Muscle layer of duodenum (tissue), 2 donors: ENCODE data around the gene MEIS2.

Experiments used
- H3K27ac ChIP-seq: one replicate; pipeline ENCODE4 v1.7.0; 2013; ENCODE audit warnings: mild to moderate bottlenecking, low read length
- H3K27me3 ChIP-seq: one replicate; pipeline ENCODE4 v1.7.0; 2013; ENCODE audit warnings: low read depth, mild to moderate bottlenecking, control low read depth, low read length
- H3K36me3 ChIP-seq, 2 donors: one replicate each; pipeline ENCODE4 v1.7.0; 2013; ENCODE audit warnings: low read length in 2 of 2, control low read depth in 1 of 2, mild to moderate bottlenecking in 1 of 2; ENCODE audit not compliant: insufficient read depth in 2 of 2, control insufficient read depth in 1 of 2
- H3K4me1 ChIP-seq, 2 donors: one replicate each; pipeline ENCODE4 v1.7.0; 2013; ENCODE audit warnings: low read length in 2 of 2, mild to moderate bottlenecking in 2 of 2, control low read depth in 1 of 2, moderate library complexity in 1 of 2; ENCODE audit not compliant: insufficient read depth in 2 of 2, control insufficient read depth in 1 of 2
- H3K4me3 ChIP-seq, 2 donors: one replicate each; pipeline ENCODE4 v1.7.0; 2013; ENCODE audit warnings: low read length in 2 of 2, low read depth in 1 of 2, mild to moderate bottlenecking in 1 of 2
- H3K9me3 ChIP-seq, 2 donors: one replicate each; pipeline ENCODE4 v1.7.0; 2013; ENCODE audit warnings: low read length in 2 of 2, control low read depth in 1 of 2, mild to moderate bottlenecking in 1 of 2; ENCODE audit not compliant: control insufficient read depth in 1 of 2
- donor health status: healthy.

The MEIS2 gene

DNA sequence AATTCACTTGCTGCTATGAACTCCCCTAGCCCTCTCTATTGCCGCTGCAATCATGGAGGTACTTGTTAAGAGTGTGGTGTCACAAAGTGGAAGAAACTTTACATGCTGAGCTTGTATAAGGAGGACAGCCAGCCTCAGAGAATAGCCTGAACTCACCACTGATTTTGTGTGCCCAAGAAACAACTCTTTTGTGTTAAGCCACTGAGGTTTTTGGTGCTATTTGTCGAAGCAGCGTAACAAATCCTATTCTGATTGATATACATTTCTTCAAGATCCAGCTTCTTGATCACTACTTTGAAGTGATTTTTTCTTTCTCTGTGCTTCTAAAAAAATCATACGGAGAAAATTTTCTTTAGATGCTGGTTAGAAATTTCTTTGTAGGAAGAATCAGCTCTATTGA, 132.4 kb downstream of the MEIS2 start:
- H3K4me1 ChIP-seq, result peaks cover 0 to 18% of the 10 kb centered on the region in 2 donors

DNA sequence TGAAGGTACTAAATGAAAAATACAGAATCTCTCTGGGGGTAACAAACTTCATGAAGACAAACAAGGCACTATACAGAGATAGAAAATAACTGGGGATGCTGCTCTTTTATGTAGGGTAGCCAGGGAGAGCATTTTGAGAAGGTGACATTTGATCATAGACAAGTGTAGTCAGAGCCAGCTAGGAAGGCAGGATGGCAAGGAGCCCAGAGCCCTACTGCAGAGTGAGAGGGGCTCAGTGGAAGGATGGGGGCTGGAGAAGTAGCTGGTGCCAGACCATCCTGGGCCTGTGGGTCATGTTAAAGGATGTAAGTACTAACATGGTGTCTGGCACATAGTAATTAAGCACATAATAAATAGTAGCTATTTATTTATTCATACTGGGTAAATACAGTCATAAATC, 133.6 kb downstream of the MEIS2 start:
- H3K27me3 ChIP-seq, result no peaks in the 10 kb centered on the region
- peaks cover 0 to 18% of the 10 kb centered on the region in 2 donors for H3K4me1 ChIP-seq
- H3K9me3 ChIP-seq, result no peaks in the 10 kb centered on the region
- H3K4me3 ChIP-seq, result no peak overlapping the region
- no peaks in the 10 kb centered on the region for H3K36me3 ChIP-seq
- H3K27ac ChIP-seq, result no peak overlapping the region

More for the DNA sequence above, 132.4 kb downstream of the MEIS2 start:
- H3K27ac ChIP-seq, result no peak overlapping the region
- no peaks in the 10 kb centered on the region for H3K27me3 ChIP-seq
- no peaks in the 10 kb centered on the region for H3K9me3 ChIP-seq
- no peaks in the 10 kb centered on the region for H3K36me3 ChIP-seq
- no peak overlapping the region for H3K4me3 ChIP-seq

DNA sequence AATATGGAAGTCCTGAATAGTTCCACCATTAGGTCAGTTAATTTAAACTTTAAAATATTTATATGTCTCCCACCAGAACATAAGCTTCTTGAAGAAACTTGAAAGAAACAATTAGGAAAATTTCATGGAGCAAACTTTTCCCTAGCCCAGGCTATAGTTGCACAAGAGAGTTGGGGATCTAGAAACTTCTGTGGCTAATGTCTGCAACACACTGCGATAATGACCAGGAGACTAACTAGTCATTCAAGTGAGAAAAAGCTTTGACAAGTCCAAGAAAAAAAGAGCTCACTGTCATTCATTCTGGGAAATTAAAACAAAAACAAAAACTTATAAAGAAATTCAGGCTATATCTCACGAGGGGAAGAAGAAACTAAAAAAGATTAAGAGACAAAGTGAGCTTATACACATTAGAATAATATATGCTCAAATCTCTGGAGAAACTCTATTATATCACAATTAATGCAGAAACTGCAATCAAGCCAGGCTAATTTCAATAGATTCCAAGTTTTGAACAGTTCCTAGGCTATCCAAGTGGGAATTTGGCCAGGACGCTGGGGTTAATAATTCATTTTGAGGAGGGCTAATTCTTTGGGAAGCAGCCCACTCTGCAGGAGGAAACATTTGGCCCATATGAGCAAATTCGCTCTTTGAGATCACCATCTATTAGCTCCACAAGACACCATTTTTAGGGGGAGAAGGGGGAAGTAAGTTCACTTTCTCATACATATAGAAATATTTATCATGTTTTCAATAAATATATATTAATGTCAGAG, 134.6 kb downstream of the MEIS2 start:
- no peaks in the 10 kb centered on the region for H3K36me3 ChIP-seq
- peaks cover 3 to 22% of the 10 kb centered on the region in 2 donors for H3K4me1 ChIP-seq
- H3K27ac ChIP-seq, result no peak overlapping the region
- H3K9me3 ChIP-seq, result no peaks in the 10 kb centered on the region
- H3K27me3 ChIP-seq, result no peaks in the 10 kb centered on the region
- no peak overlapping the region for H3K4me3 ChIP-seq

DNA sequence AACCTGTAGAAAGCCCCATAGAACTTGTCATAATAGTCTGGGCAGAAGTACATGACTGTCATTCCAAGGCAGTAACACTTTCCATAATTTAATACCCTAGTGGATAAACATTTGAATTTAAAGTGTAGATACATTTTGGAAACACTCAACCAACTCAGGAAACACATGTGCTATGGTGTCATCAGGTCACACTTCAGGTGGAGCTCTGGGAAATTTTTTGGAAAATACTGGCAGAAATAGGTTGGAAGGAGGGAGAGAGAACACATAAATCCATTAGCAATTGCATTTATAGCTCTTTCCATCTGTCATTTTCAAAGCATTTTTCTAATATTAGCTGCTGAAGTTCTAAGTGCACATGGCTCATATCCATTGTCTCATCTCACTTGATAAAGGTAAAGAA, 135.7 kb downstream of the MEIS2 start:
- Histone ChIP-seq H3K4me3 (no peak overlapping the region), H3K27ac (no peak overlapping the region), H3K27me3 (no peaks in the 10 kb centered on the region), H3K4me1 (peaks cover 5 to 22% of the 10 kb centered on the region in 2 donors), H3K36me3 (no peaks in the 10 kb centered on the region), H3K9me3 (no peaks in the 10 kb centered on the region)

DNA sequence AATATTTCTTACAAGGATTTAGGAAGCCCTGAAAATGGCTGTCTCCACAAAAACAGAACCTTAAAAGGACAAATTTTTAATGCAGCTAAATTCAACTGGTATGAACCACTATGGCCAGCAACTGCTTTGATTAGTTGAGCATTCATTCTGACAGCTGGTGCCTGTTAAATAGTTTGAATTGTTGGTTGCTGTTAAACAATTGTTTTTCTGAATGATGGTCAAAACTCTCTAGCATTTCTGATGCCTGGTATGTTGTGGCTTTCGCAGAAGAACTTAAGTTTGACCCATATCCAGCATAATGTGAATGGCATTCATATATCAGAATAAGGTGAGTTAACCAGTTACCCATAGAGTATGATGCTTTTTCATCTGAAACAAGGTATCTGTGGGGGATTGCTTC, 138.4 kb downstream of the MEIS2 start:
- H3K4me1 ChIP-seq, result peaks cover 5 to 20% of the 10 kb centered on the region in 2 donors
- no peaks in the 10 kb centered on the region for H3K36me3 ChIP-seq
- no peak overlapping the region for H3K4me3 ChIP-seq
- no peaks in the 10 kb centered on the region for H3K27me3 ChIP-seq
- H3K27ac ChIP-seq, result no peak overlapping the region
- H3K9me3 ChIP-seq, result no peaks in the 10 kb centered on the region

DNA sequence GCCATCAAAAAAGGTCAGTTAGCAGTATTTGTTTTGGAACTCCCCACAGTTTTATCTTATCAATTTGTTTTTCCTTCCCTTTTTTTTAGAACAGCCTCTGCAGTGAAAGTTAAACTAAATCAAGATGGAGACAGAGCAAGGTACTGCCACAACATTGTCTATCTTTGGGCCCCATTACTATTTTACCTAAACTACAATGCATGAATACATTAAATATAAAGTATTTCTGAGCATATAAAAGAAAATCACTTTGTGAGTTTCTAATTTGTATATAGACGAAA, 139.5 kb downstream of the MEIS2 start:
- H3K4me1 ChIP-seq, result peaks cover 5 to 13% of the 10 kb centered on the region in 2 donors
- no peaks in the 10 kb centered on the region for H3K27me3 ChIP-seq

DNA sequence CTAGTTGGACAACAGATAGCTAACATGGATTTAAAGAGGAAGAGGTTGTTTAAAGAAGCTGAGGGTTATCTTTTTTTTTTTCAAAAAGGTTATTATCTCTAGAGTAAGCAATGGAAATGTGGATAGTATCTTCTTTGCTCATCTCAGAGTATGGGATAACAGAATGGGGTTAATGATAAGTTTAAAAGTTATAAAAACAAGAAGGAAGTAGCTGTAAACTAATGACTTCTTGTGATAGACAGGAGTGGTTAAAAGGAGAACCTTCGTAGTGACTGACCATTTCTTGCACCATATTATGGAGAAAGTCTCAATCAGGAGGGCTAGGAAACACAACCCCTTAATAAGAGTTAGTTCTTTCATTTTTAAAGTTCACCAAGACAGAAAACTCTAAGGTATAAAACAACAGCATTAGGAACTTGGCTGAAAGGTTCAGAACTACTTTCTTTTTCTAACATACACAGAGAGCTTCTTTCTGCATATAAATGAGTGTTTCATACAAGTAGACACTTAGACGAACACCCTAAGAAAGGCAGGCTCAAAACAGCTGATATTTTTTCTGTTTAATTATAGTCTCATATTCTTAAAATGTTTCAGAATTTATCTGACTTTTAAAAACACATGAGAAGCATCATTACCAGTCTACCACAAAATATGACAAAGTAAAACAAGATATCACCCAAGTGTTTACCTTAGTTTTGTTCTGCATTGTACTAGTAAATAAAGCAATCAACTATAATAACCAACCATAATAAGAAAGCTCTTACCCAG, 140.0 kb downstream of the MEIS2 start:
- Histone ChIP-seq H3K36me3 (no peaks in the 10 kb centered on the region), H3K27ac (peak overlapping the region; percentile 14), H3K4me1 (peaks cover 5 to 10% of the 10 kb centered on the region in 2 donors), H3K9me3 (no peaks in the 10 kb centered on the region), H3K27me3 (no peaks in the 10 kb centered on the region), H3K4me3 (no peak overlapping the region)

More for the DNA sequence above, 139.5 kb downstream of the MEIS2 start:
- Histone ChIP-seq H3K27ac (no peak overlapping the region), H3K9me3 (no peaks in the 10 kb centered on the region), H3K36me3 (no peaks in the 10 kb centered on the region), H3K4me3 (no peak overlapping the region)

DNA sequence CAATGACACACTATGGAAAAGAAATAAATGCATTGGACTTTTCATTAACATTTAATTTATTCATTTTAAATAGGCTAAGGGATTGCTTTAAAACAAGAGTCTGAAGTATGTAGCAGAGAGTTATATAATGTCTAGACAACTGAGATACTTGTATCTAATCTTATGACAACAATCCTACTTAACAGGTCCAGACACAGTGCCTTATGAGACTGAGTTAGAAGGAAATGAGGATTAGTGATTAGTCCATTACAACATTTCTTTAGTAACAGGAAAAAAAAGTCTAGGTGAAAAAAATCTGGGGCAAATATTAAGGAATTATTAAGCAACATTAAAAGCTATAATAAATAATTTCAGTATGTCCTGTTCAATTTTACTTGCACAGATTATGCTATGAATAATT, 140.6 kb downstream of the MEIS2 start:
- no peak overlapping the region for H3K4me3 ChIP-seq
- H3K27me3 ChIP-seq, result no peaks in the 10 kb centered on the region
- no peaks in the 10 kb centered on the region for H3K9me3 ChIP-seq
- peaks cover 5 to 8% of the 10 kb centered on the region in 2 donors for H3K4me1 ChIP-seq
- no peaks in the 10 kb centered on the region for H3K36me3 ChIP-seq
- no peak overlapping the region for H3K27ac ChIP-seq

DNA sequence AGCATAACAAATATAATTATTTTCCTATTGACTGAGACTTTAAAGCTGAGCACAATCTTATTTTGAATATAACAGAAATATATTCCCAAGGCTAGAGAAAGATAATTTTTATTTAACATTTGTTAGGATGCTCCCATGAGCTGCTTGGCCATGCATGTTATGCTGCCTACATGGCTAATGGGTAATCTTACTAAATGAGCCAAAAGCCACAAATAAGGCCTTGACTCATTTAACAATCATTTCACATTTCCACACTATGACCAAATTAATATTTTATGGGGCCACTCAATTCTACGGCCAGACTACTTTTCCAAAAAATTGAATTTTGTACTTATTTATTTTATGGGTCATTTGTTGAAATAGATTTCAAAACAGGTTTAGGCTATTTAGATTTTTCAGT, 141.7 kb downstream of the MEIS2 start:
- no peaks in the 10 kb centered on the region for H3K9me3 ChIP-seq

DNA sequence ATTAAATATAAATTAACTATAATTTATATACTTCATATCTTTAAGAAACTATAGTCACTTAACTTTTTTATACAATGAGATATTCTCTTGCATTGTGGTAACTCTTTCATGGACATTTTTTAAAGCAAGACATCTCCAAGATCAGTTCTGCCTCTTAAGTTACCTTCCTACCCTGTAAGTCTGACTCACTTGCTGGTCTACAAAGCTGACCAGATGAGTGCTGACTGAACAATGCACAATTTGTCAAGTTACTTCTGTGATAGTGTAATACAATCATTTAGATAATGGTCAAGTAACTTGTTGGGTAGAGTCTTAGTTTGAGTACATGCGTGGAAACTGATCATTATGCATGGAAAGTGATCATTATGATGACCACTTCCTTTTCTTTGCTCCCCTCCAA, 145.9 kb downstream of the MEIS2 start:
- H3K9me3 ChIP-seq, result no peaks in the 10 kb centered on the region
- no peak overlapping the region for H3K27ac ChIP-seq
- no peaks in the 10 kb centered on the region for H3K36me3 ChIP-seq
- H3K4me1 ChIP-seq, result peaks cover 5 to 8% of the 10 kb centered on the region in 2 donors
- no peaks in the 10 kb centered on the region for H3K27me3 ChIP-seq
- H3K4me3 ChIP-seq, result no peak overlapping the region

More for the DNA sequence above, 141.7 kb downstream of the MEIS2 start:
- Histone ChIP-seq H3K36me3 (no peaks in the 10 kb centered on the region), H3K4me1 (peaks cover 4 to 5% of the 10 kb centered on the region in 2 donors), H3K4me3 (no peak overlapping the region), H3K27ac (no peak overlapping the region), H3K27me3 (no peaks in the 10 kb centered on the region)

DNA sequence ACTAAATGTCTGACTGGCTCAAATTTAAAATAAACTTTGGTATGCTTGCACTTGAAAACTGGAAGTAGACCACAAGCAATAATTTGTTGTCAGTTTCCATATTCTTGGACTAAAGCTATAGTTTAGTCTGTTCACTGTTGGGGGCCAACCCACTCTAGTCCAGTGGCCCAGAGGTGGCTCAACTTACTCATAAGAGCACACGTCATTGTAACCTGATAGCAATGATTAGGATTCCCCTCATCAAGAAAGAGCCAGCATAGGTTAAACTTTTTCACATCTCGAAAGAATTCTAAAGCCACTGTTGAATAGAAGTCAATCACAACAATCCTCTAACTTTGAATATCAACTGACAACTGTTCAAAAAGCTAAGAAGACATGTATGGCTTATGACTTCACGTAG, 147.0 kb downstream of the MEIS2 start:
- Histone ChIP-seq H3K4me1 (peaks cover 5 to 11% of the 10 kb centered on the region in 2 donors), H3K27ac (no peak overlapping the region), H3K27me3 (no peaks in the 10 kb centered on the region), H3K4me3 (no peak overlapping the region), H3K9me3 (no peaks in the 10 kb centered on the region), H3K36me3 (no peaks in the 10 kb centered on the region)
